HG02981 (cell line): ENCODE results near the gene STAM.

Source experiments
- ATAC-seq: cut with Tn5 transposase; IDR thresholded peaks from one replicate; pipeline ENCODE4 v1.9.1; 2021; ENCODE audit warnings: mild to moderate bottlenecking, moderate library complexity; ENCODE audit not compliant: unreplicated experiment

The STAM gene

GRCh38 chr10:17645621-17646345 lies 1.8 kb downstream of the STAM start:
- no peak for ATAC-seq

DNA sequence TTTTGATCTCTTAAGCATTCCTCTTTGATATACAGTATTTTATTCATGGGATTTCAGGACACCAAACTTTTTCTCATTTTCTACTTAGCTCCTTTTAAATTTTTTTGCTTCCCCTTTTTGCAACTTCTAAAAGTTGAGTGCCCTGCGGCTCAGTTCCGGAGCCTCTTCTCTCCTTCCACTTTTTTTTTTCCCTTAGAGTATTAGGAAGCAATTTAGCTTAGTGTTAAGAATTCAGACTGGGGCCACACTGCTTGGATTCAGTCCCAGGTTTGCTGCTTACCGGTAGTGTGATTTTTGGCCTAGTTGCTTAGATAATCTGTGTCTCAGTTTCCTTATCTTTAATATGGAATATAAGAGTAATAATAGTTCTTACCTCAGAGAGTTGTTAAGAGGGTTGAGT lies 3.4 kb downstream of the STAM start:
- ATAC-seq: no peak

- ATAC-seq: peak; percentile 23
These were observed 4.5 kb downstream of the STAM start for GRCh38 chr10:17648243-17649035.

GRCh38 chr10:17649052-17649451 lies 5.1 kb downstream of the STAM start:
- ATAC-seq: no peak

GRCh38 chr10:17649836-17650235 lies 5.9 kb downstream of the STAM start:
- ATAC-seq: no peak

GRCh38 chr10:17650416-17650815 lies 6.5 kb downstream of the STAM start:
- no peak for ATAC-seq

DNA sequence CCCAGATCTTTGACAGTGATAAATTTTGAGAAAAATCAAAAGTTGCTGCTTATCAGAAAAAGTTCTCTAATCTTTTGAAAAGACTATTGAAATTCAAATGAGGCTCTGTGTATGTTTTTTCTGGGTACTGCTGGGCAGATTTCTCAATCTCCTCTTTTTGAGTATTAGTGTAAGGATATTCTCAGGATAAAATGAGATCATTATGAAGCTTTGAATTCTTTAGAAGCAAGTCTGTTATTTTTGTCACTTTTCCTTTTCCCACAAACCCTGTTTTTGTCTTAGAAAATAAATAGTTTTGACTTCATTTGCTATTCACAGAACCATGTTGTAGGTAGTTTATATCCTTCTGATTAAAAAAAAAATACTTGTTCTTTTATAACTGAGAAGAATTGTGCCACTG lies 7.9 kb downstream of the STAM start:
- ATAC-seq: no peak

DNA sequence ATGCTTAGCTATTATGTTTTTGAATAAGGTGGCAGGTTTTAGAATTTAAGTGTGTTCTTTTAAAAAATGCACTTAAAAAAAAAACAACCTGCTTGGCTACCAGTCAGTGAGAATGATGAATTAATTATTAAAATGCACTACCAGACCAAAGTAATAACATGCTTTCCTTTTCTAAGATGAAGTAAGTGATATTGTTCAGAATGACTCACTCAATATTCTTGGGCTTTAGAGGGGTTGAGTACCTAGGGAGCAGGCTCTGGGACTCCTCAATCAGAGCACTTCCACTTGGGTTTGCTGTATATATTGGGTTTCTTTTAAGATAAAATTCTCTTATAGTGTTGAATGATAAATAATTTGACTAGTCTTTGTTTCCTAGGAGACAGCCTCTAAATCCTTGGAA lies 8.6 kb downstream of the STAM start:
- ATAC-seq: peak; percentile 44

DNA sequence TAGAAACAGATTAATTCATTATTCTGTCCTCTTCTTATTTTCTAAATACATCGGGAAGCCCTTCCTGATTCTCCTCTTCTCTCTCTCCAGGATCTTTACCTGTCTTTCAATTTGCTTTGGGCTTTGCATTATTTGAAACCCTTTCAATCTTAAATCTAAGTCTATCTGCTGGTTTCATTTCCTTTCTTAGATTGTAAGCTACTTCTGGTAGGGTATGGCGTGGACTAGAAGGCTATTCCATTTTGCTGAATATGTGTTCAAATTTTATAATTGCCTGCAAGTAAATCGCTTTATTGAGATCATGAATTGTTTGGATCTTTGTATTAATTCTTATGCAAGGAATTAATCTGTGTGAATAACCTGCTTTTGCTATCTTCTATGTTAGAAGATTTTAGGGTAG lies 11.1 kb downstream of the STAM start:
- ATAC-seq: no peak

GRCh38 chr10:17655567-17656146 lies 11.7 kb downstream of the STAM start:
- peak; percentile 82 for ATAC-seq

- ATAC-seq: no peak
These were observed 13.2 kb downstream of the STAM start for GRCh38 chr10:17657103-17657500.

GRCh38 chr10:17659365-17659764 lies 15.4 kb downstream of the STAM start:
- no peak for ATAC-seq

DNA sequence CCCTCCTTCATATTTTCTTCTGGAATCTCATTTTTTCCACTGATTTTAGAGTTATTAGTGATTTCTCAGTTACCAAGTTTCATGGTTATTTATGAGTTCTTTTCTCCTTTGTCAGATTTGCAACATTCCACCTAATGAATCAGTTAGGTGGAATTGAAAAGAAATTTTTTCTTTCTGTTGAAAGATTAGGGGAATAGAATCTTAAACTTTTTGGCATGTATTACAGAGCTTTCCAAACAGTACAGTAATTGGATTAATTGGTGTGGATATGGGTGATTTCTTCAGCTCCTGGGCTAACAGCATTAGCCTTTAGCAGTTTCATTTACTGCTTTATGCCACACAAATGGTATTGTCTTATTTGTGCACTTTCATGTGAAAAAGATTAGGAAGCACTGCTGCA lies 17.0 kb downstream of the STAM start:
- no peak for ATAC-seq

- ATAC-seq: no peak
These were observed 17.6 kb downstream of the STAM start for GRCh38 chr10:17661510-17661909.

DNA sequence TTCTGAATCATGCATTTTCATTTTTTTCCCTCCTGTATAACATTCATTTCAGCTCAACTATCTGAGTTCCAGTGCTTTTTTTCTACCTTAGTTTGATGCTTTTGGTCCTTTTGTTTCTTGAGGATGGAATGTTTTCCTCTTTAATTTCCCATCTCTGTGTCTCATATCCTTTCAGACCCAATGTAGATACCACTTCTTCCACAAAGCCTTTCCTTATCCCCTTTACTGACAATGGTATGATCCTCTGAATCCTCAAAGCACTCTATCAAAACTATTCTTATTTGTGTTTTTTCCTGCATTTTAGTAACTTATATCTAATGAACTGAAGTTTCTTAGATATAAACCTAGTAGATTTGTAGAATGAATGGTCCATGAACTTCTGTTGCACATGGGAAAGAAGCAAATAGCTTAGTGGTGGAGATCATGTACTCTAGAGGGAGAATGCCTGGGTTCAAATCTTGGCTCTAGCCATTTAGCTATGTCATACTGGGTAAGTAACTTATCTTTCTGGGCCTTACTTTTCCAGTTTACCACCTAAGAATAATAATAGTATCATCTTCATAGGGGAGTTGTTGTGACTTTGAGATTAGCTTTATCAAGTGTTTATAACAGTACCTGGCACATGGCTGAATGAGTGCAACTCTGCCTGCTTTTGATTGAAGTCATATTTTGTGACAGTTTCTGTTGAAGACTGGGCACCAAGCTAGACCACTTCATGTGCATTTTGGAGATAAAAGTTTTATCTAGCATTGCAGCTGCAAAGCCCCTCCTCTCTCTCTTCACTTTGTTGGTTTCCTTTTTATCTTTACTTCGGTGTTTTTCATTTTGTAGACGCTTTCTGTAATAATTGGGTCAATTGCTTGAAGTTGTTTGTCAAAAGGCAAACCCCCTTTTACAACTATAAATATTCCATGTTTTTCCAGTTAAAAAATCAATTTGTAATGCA lies 18.5 kb downstream of the STAM start:
- ATAC-seq: no peak

DNA sequence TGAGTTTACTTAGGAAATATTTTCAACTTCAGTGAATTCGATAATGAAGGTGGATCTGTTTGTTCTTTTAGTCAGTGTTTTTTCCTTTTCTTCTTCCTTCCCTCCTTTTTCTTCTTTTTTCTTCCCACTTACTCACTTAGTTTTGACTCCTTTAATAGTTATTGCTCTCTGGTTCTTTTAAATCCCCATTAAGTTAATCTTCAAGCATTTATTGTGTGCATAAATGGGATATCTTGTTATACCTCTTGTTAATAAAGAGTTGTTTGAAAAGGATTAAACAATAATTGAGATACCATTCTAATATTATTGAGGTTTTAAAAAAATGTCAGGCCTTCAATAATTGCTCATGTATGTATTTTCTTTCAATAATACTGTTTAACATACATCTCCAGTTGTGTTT lies 19.5 kb downstream of the STAM start:
- ATAC-seq: no peak

DNA sequence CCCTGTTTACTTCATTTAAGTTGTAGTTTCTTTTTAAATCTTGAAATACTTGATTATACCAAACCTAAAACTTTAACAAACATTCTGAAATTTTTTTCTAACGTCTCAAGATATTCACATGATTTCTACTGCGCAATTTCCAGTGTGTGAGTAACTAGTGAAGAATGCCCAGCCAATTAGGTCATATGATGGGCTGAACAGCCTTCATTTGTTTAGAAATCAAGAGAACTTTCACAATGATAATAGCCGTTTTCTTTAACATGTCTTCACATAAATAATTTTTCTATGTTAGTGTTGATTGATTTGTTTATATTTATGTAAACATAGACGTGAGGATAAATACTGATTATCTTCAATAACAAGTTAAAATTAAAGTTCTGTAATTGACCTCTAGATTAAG lies 21.8 kb downstream of the STAM start:
- ATAC-seq: no peak

- ATAC-seq: peak; percentile 36
These were observed 24.7 kb downstream of the STAM start for GRCh38 chr10:17668435-17669184.

- ATAC-seq: peak; percentile 69
These were observed 25.4 kb downstream of the STAM start for GRCh38 chr10:17669185-17669872.

- no peak for ATAC-seq
These were observed 27.4 kb downstream of the STAM start for GRCh38 chr10:17671307-17671706.
